IMR-90 (cell line): ENCODE results near the gene UTY. TPM values are rescaled to one million over a fixed set of nuclear protein-coding genes. Genes with fewer than 3 reads are reported as not detected.

Experiments used
- ATAC-seq: fragments of 200-7000 bp; cut with Tn5 transposase; 2 replicates; pipeline ENCODE4 v1.9.1; 2020; ENCODE audit warnings: low read depth, mild to moderate bottlenecking, moderate library complexity
- BruUV-seq: library from RNA; stranded (reverse); fragments of 400-500 nt; replicated peaks from 2 replicates; lab custom pipeline; 2021; lab: Mats Ljungman, UMichigan
- CTCF ChIA-PET: fragments of 300-600 bp; formaldehyde crosslinking; extraction: SDS; loops from one replicate; lab custom pipeline; 2021; ENCODE audit warnings: antibody characterized with exemption; lab: Yijun Ruan, JAX
- POLR2A ChIA-PET: fragments of 300-600 bp; sonication (Branson Sonifier 250); formaldehyde crosslinking; loops from one replicate; lab custom pipeline; 2022; ENCODE audit warnings: antibody characterized with exemption; ENCODE audit not compliant: unreplicated experiment; lab: Charles Lee
- DNase-seq: peaks from one replicate; pipeline ENCODE4 v3.0.0; 2013
- H2AFZ ChIP-seq: replicated peaks from 2 replicates; pipeline ENCODE3; 2013; ENCODE audit warnings: low read length, mild to moderate bottlenecking; ENCODE audit not compliant: poor library complexity
- H2AK5ac ChIP-seq: 2 replicates; pipeline ENCODE4 v1.6.1; 2013; ENCODE audit warnings: low read depth, low read length, inconsistent platforms
- H2AK9ac ChIP-seq: replicated peaks from 2 replicates; pipeline ENCODE3; 2013; ENCODE audit warnings: mild to moderate bottlenecking, low read depth, low read length, moderate library complexity; ENCODE audit not compliant: poor library complexity
- H2BK120ac ChIP-seq: 2 replicates; pipeline ENCODE4 v1.6.1; 2013; ENCODE audit warnings: low read depth, low read length, inconsistent platforms
- H2BK15ac ChIP-seq: 3 replicates; pipeline ENCODE4 v1.6.1; 2013; ENCODE audit warnings: low read depth, low read length, inconsistent platforms
- H2BK20ac ChIP-seq: 2 replicates; pipeline ENCODE4 v1.6.1; 2013; ENCODE audit warnings: low read depth, mild to moderate bottlenecking, inconsistent platforms, low read length, moderate library complexity
- H2BK5ac ChIP-seq: 2 replicates; pipeline ENCODE4 v1.6.1; 2013; ENCODE audit warnings: mild to moderate bottlenecking, low read depth, low read length, inconsistent platforms; ENCODE audit not compliant: poor library complexity, severe bottlenecking
- H3K14ac ChIP-seq: replicated peaks from 2 replicates; pipeline ENCODE4 v1.6.1; 2013; ENCODE audit warnings: low read depth, low read length, inconsistent platforms
- H3K18ac ChIP-seq: 2 replicates; pipeline ENCODE4 v1.6.1; 2013; ENCODE audit warnings: low read depth, low read length, control low read depth
- H3K23ac ChIP-seq: 2 replicates; pipeline ENCODE4 v1.6.1; 2013; ENCODE audit warnings: low read depth, low read length, inconsistent platforms
- H3K27ac ChIP-seq: 2 replicates; pipeline ENCODE4 v1.5.1; 2013; ENCODE audit warnings: mild to moderate bottlenecking, control low read depth, low read length; ENCODE audit not compliant: insufficient read depth
- H3K27me3 ChIP-seq: 2 replicates; pipeline ENCODE4 v1.6.1; 2013; ENCODE audit warnings: low read length; ENCODE audit not compliant: control insufficient read depth, insufficient read depth
- H3K36me3 ChIP-seq: 2 replicates; pipeline ENCODE4 v1.6.1; 2013; ENCODE audit warnings: low read length, mixed read lengths; ENCODE audit not compliant: control insufficient read depth, insufficient read depth
- H3K4ac ChIP-seq: 2 replicates; pipeline ENCODE4 v1.6.1; 2013; ENCODE audit warnings: low read depth, low read length, inconsistent platforms
- H3K4me1 ChIP-seq: 2 replicates; pipeline ENCODE4 v1.6.1; 2013; ENCODE audit warnings: low read length, mixed read lengths; ENCODE audit not compliant: control insufficient read depth, insufficient read depth
- H3K4me2 ChIP-seq: 2 replicates; pipeline ENCODE4 v1.6.1; 2013; ENCODE audit warnings: low read depth, mild to moderate bottlenecking, control low read depth, low read length, moderate library complexity
- H3K4me3 ChIP-seq: 2 replicates; pipeline ENCODE4 v1.5.1; 2013; ENCODE audit warnings: low read depth, mild to moderate bottlenecking, control low read depth, low read length, moderate library complexity; ENCODE audit not compliant: insufficient read depth
- H3K56ac ChIP-seq: 2 replicates; pipeline ENCODE4 v1.6.1; 2013; ENCODE audit warnings: low read length, inconsistent platforms; ENCODE audit not compliant: insufficient read depth; ENCODE audit errors: extremely low read depth
- H3K79me1 ChIP-seq, 2 experiments: 2 replicates each; pipeline ENCODE4 v1.6.1; 2013; ENCODE audit warnings: low read length in 2 of 2, inconsistent platforms in 1 of 2, low read depth in 1 of 2
- H3K9ac ChIP-seq: 2 replicates; pipeline ENCODE4 v1.6.1; 2013; ENCODE audit warnings: low read depth, low read length, control low read depth
- H3K9me1 ChIP-seq: 2 replicates; pipeline ENCODE4 v1.6.1; 2013; ENCODE audit warnings: low read length, inconsistent platforms; ENCODE audit not compliant: insufficient read depth
- H3K9me3 ChIP-seq: 2 replicates; pipeline ENCODE4 v1.6.1; 2013; ENCODE audit warnings: low read length; ENCODE audit not compliant: control insufficient read depth, insufficient read depth
- H4K20me1 ChIP-seq: 2 replicates; pipeline ENCODE4 v1.6.1; 2013; ENCODE audit warnings: low read length, inconsistent platforms; ENCODE audit not compliant: insufficient read depth
- H4K5ac ChIP-seq: 2 replicates; pipeline ENCODE4 v1.6.1; 2013; ENCODE audit warnings: mild to moderate bottlenecking, low read depth, low read length, control low read depth
- H4K8ac ChIP-seq, 2 experiments: 2 replicates each; pipeline ENCODE4 v1.6.1; 2013; ENCODE audit warnings: low read depth in 2 of 2, low read length in 2 of 2, control low read depth in 1 of 2, inconsistent platforms in 1 of 2
- H4K91ac ChIP-seq: 2 replicates; pipeline ENCODE4 v1.6.1; 2013; ENCODE audit warnings: low read depth, low read length, inconsistent platforms; ENCODE audit not compliant: insufficient read depth
- BHLHE40 ChIP-seq: fragments of 150-350 bp; IDR thresholded peaks from 2 replicates; pipeline ENCODE4 v1.6.1; 2016; ENCODE audit warnings: mild to moderate bottlenecking, low read depth, low read length
- CEBPB ChIP-seq: IDR thresholded peaks from 2 replicates; pipeline ENCODE4 v1.6.1; 2012; ENCODE audit warnings: low read depth, low read length, improper control_type of control experiment
- CTCF ChIP-seq: conservative IDR thresholded peaks from 2 replicates; pipeline ENCODE4 v1.5.1; 2012; ENCODE audit warnings: mild to moderate bottlenecking, low read depth, low read length, improper control_type of control experiment
- ELK1 ChIP-seq: fragments of 150-350 bp; IDR thresholded peaks from 2 replicates; pipeline ENCODE4 v1.6.1; 2016; ENCODE audit warnings: low read depth, mild to moderate bottlenecking, low read length, moderate library complexity, borderline replicate concordance
- FOS ChIP-seq: fragments of 150-350 bp; IDR thresholded peaks from 2 replicates; pipeline ENCODE4 v1.6.1; 2016; ENCODE audit warnings: low read depth, low read length
- MAFK ChIP-seq: IDR thresholded peaks from 2 replicates; pipeline ENCODE4 v1.6.1; 2012; ENCODE audit warnings: low read depth, low read length, improper control_type of control experiment
- MAZ ChIP-seq: IDR thresholded peaks from 2 replicates; pipeline ENCODE4 v1.6.1; 2012; ENCODE audit warnings: low read depth, mild to moderate bottlenecking, low read length, improper control_type of control experiment, moderate library complexity, borderline replicate concordance
- MXI1 ChIP-seq: IDR thresholded peaks from 2 replicates; pipeline ENCODE4 v1.6.1; 2012; ENCODE audit warnings: low read depth, mild to moderate bottlenecking, low read length, moderate library complexity, borderline replicate concordance
- NFE2L2 ChIP-seq: fragments of 150-350 bp; IDR thresholded peaks from 2 replicates; pipeline ENCODE4 v1.6.1; 2016; ENCODE audit warnings: low read depth, mild to moderate bottlenecking, low read length
- POLR2A ChIP-seq: IDR thresholded peaks from 2 replicates; pipeline ENCODE4 v1.6.1; 2012; ENCODE audit warnings: mild to moderate bottlenecking, low read depth, low read length
- RCOR1 ChIP-seq: IDR thresholded peaks from 2 replicates; pipeline ENCODE4 v1.6.1; 2012; ENCODE audit warnings: mild to moderate bottlenecking, low read length, improper control_type of control experiment; ENCODE audit not compliant: insufficient replicate concordance
- RFX5 ChIP-seq: IDR thresholded peaks from 2 replicates; pipeline ENCODE4 v1.8.0; 2012; ENCODE audit warnings: low read depth, mild to moderate bottlenecking, low read length, moderate library complexity
- SMC3 ChIP-seq: fragments of 150-350 bp; IDR thresholded peaks from 2 replicates; pipeline ENCODE4 v1.6.1; 2016; ENCODE audit warnings: low read depth, mild to moderate bottlenecking, antibody characterized with exemption, low read length, moderate library complexity
- USF2 ChIP-seq: fragments of 150-350 bp; IDR thresholded peaks from 2 replicates; pipeline ENCODE4 v1.6.1; 2017; ENCODE audit warnings: mild to moderate bottlenecking, antibody characterized with exemption, low read length, low read depth
- WGBS, 2 experiments: methylation state at CpG; one replicate each; pipeline versions ENCODE4 v1.1.5 to v1.1.7; 2013; ENCODE audit warnings: missing lambda C conversion rate in 2 of 2; ENCODE audit not compliant: insufficient read length in 1 of 2; ENCODE audit errors: extremely low coverage in 2 of 2; 5-methylcytosine and 5-hydroxymethylcytosine counted together
- dilution Hi-C: fragments of 300-500 bp; cut with HindIII; formaldehyde crosslinking; loops from one replicate; pipeline ENCODE4 v1.14.3; 2018; ENCODE audit warnings: low sequenced_read_pairs; ENCODE audit not compliant: unreplicated experiment
- in situ Hi-C: fragments of 300-500 bp; cut with MboI; formaldehyde crosslinking; loops from 3 replicates; pipeline ENCODE4 v1.14.3; 2019; ENCODE audit warnings: low sequenced_read_pairs, inconsistent platforms, mixed read lengths
- intact Hi-C: fragments of 100-400 bp; cut with micrococcal nuclease; formaldehyde crosslinking; loops from 2 replicates; pipeline ENCODE4 v1.10.0; 2022
- polyA plus RNA-seq, 3 experiments: library from polyadenylated mRNA; depleted of rRNA; stranded (reverse); fragments of >200 nt; gene quantifications; 2 replicates each; pipeline ENCODE4 v1.2.3, GENCODE V29; 2012; ENCODE audit warnings: low replicate concordance in 1 of 3
- total RNA-seq: library from RNA; depleted of rRNA; stranded (reverse); fragments of >200 nt; gene quantifications from 2 replicates; pipeline ENCODE4 v1.2.3, GENCODE V29; 2012

UTY gene
- total and polyA plus RNA-seq, 2 of the 4 experiments (the other 2 are of a cell fraction) = not detected

- Histone ChIP-seq H3K9me1 (no peaks in the 10 kb centered on the region), H2AFZ (no peak overlapping the region), H3K36me3 (no peaks in the 10 kb centered on the region), H3K4me2 (no peak overlapping the region), H3K9me3 (no peaks in the 10 kb centered on the region), H3K18ac (no peak overlapping the region), H3K27ac (no peak overlapping the region), H4K8ac (no peak overlapping the region), H2BK15ac (no peak overlapping the region), H2BK120ac (no peak overlapping the region), H2AK5ac (no peak overlapping the region), H2AK9ac (no peak overlapping the region), H3K56ac (no peak overlapping the region), H3K27me3 (no peaks in the 10 kb centered on the region), H3K9ac (no peak overlapping the region), H4K5ac (no peak overlapping the region), H3K14ac (no peak overlapping the region), H2BK20ac (no peak overlapping the region), H3K4me1 (no peaks in the 10 kb centered on the region), H3K4me3 (no peak overlapping the region), H3K23ac (no peak overlapping the region), H4K91ac (no peak overlapping the region), H4K20me1 (no peaks in the 10 kb centered on the region), H2BK5ac (no peak overlapping the region), H3K79me1 (no peaks in the 10 kb centered on the region), H3K4ac (no peak overlapping the region)
- in situ Hi-C loops = no loop called here
- ATAC-seq (no peak), DNase-seq (no peak)
- TF ChIP-seq BHLHE40 (no peak), RCOR1 (no peak), POLR2A (no peak), ELK1 (no peak), MXI1 (no peak), CTCF (no peak), NFE2L2 (no peak), MAFK (no peak), FOS (no peak), RFX5 (no peak), CEBPB (no peak), USF2 (no peak), SMC3 (no peak), MAZ (no peak)
- ChIA-PET POLR2A (no interaction called here), CTCF (no interaction called here)
- dilution Hi-C loops = no loop called here
- WGBS, 2 experiments = no CpG with 5 or more reads among the region's 2 CpGs
- intact Hi-C loops = no loop called here
- BruUV-seq = no TSS peak
These were observed 4.8 kb downstream of the UTY start for GRCh38 chrY:13474997-13475396.
